ENCODE measurements around the gene FSD1. TPM values are rescaled to one million over a fixed set of nuclear protein-coding genes. Genes with fewer than 3 reads are reported as not detected.

Gene FSD1
- total RNA-seq, 1 experiment from 2014 or later: not detected

DNA sequence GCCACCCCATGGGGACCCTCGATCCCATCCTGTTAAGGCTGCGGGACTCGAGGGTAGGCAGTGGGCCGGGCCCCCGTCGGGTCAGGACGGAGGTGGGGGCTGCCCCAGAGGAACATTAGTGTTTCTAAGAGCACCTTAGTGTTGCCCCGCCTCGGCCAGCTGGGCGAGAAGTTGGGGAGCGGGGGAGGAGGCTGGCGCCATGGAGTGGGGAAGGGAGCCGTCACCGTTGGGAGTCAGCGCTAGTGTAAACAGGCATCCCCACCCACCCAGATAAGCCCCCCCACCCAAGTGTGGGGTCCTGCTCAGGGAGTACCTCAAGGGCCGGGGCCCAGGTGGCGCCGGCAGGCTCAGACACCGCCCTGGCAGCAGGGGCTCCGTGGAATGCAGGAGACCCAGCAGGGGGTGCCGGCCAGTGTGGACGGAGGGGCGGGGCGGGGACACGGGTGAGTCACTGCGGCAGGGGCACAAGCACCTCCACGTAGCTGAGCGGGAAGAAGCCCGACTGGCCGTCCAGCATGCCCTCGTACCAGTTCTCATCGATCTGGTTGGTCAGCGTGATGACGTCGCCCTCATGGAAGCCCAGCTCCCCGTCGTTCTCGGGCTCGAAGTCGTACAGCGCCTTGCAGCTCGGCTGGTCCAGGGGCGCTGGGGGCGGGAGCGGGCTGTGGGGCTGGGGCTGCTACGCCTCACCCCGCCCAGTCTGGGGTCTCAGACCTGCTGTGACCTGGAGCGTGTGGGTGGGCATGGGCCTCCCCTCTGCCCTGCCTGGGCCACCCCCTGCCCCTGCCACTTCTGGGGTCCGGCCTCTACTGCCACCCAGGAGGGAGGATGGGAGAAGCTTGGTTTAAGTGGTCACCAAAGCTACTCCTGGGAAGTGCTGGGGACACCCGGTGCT lies 57.0 kb downstream of the FSD1 start:
- no peak for DNase-seq (ENCODE audit: extremely low read depth, low read depth)

DNA sequence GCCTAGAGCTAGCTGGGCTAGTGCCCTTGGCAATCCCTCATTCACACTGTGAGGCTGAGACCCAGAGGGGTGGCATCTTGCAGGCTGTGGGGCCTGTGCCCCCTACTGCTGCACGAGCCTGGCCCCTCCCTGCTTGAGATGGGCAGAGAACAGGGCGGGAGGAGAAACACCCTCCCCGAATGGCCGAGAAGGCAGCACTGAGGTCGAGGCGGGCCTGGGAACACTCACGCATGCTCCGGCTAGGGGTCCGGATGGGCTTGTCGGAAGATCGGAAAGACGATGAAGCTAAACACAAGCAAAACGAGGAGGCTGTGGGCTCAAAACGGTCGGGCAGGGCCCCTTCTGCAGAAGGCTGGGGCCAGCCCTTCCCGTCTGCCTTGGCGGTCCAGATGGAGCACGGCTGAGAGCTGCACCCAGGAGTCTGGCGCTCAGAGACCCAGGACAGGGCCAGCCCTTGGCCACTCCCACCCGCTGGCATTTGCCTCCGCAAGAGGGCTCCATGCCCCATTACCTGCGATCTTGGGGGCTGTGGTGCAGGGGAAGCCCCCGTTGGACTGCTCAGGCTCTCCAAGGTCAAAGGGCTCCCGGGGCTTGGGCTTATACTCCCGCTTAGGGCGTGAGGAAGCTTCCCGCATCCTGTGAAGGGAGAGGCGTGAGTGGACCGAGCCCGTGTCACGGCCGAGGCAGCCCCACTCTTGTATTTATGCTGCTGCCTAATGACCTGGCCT lies 57.9 kb downstream of the FSD1 start:
- no peak for DNase-seq (ENCODE audit: extremely low read depth, low read depth)

DNA sequence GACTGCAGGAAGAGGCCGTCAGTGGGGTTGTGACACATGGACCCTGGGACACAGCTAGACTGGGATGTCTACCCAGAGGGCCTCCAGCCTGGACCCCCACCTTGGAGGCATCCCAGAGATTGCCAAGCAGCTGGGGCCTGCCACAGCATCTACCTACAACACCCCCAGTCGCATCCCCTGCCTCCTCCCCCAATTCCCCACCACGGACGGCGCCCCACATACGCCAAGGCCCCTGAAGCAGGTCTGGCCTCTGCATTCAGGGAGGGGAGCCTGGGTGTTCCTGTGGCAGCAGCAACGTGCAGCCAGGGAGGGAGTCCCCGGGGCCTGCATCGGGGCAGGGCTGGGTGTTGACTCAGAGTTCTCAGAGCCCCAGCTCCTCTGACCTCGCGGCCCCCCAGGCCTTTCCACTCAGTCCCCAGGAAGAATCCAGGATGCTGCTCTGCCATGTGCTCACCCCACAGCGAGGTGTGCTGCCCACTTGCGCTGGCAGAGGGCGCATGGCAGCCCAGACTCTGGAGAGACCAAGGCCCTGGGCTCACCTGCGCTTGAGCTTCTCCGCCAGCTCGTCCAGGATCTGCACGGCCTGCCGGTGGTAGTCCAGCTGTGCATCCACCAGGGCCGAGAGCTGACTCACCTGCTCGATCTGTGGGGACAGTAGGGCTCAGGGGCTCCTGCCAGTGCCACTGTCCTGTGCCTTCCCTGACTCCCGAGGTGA lies 58.6 kb downstream of the FSD1 start:
- no peak for DNase-seq (ENCODE audit: extremely low read depth, low read depth)

DNA sequence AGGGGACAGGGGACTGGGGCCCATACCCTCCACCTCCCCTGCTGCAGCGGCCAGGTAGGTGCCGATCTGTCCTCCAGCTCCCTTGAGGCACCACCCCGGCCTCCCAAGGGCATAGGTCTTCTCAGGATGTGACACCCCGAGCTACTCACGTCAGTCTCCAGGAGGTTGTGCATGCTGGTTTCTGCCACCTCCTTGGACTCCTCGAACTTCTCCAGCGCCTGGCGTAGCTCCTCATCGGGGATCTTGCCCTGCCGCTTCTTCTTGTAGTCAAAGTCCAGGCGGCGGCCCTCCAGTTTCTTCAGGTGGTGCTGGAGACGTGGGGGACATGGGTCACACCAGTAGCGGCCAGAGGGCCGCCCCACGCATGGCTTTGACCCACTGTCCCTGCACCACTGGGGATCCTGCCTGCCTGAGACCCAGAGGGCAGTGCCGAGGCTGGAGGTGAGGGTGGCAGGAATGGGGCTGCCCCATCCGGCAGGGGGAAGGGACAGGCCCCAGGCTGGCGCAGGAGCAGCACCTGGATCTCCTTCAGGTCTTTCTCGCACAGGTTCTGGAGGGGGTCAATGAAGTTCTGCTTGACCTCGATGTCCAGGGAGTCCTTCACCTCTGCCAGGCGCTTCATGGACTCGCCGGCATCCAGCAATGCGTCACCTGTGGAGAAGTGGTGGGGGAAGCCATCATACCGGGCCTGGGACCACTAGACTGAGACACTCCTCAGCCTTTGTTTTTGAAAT lies 59.3 kb downstream of the FSD1 start:
- no peak for DNase-seq (ENCODE audit: extremely low read depth, low read depth)

DNA sequence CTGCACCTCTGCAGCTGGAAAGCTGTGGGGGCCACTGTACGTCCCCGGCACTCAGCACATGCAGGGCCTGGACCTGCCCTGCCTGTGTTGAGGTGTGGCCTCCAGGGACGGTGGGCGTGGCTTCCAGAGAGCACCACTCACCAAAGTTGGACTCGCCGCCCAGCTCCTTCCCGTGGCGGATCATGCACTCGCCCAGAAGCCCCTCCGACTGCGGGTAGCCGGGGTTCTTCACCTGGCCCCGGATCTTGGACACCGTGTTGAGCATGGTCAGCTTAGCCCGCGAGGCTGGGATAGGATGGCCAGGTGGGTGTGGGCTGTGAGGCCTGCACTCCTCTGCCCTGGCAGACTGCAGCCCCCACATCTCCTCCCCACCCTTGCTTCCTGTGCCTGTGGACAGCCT lies 60.9 kb downstream of the FSD1 start:
- DNase-seq (ENCODE audit: extremely low read depth, low read depth): no peak

DNA sequence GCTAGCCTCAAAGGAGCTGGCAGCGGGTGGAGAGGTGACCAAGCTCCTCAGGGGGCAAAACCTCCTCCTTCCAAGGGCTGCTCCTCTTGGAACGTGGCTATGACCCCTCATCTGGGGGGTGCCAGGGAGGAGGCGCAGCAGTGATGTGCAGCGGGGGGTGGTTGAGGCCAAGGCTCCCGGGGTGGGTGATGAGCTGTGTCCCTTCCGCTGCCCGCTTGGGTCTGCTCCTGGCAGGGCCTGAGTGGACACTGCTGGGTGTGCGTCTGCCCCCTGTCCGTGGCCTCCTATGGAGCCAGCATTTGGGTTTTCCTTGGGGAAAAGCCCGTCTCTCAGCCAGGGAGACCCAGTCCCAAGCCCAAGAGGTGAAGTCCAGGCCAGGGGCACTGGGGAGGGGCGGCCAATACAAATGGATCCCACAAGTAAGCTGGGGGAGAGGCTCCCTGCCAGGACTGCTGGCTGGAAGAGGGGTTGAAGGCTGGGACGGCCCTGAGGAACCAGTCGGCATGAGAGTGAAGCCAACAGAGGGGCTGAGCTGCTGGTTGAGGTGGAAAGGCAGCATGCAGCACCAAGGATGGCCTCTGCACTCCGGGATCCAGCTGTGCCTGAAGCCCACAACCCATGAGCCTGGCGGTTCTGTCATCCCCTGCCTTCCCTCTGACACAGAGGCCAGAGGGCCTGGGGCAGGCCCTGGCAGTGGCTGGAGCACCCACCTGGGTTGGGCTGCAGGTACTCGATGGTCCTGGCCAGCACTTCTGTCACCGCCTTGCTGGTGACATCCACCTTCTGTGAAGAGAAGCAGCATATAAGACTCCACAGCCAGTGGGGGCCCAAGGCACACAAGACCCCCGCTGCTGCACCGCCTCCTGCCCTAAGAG lies 61.6 kb downstream of the FSD1 start:
- DNase-seq (ENCODE audit: extremely low read depth, low read depth): no peak

DNA sequence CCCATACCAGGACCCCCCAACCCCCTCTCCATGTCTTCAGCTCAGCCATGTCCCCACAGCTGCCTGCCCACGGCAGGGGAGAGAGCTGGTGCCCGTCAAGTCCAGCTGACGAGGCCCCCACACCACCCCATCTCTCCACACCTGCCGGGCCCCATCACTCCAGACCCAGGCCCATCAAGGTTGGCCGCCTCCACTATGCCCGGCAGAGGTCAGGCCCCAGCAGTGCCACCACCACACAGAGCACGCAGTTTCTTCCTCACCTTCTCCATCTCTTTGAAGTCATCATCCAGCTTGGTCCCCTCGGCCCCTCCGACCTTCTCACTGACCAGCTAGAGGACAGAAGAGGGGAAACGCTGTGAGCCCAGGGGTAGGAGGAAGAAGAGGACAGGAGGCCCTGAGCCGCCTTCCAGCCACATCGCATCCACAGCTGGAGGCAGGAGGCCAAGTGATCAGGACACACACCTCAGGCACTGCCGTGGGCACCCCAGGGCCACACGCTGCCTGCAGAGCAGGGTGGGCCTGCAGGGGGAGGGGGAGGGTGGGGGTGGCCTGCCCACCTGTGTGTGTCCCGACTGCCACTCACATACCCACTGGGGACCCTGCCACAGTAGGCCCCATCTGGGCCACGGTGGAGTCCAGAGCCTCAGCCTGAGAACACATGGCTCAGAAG lies 62.4 kb downstream of the FSD1 start:
- no peak for DNase-seq (ENCODE audit: extremely low read depth, low read depth)

DNA sequence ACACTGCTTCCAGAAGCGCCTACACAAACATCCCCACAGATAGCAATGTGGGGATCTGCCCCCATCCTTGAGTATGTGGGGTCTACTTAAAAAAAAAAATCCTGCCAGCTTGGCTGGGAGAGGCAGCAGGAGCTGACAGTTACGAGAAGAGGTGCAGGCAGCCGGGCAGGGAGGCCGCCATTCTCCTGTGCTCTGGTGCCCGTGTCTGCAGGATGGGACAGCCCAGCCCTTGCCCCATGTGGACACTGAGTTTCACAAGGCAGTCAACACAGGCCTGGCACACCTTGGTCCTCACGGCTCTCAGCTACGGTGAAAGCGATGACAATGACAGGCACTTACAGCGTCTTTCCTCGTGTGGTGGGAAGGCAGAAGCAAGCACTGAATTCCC lies 62.9 kb downstream of the FSD1 start:
- DNase-seq (ENCODE audit: extremely low read depth, low read depth): no peak

DNA sequence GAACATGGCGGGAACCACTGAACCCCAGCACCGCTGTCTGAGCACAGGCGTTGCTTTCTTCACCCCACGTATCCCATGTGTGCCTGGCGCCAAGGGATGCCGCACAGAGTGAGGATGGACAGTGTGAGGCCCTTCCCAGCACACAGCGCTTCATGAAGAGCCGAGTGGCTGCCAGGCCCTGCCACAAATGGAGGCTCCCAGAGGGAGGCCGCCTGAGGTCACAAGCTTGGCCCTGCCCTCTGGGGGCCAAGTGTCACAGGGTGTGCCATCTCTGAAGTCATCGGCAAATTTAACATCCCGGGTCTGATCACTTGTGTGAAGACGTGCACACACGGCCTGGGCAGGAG lies 63.4 kb downstream of the FSD1 start:
- DNase-seq (ENCODE audit: extremely low read depth, low read depth): no peak

DNA sequence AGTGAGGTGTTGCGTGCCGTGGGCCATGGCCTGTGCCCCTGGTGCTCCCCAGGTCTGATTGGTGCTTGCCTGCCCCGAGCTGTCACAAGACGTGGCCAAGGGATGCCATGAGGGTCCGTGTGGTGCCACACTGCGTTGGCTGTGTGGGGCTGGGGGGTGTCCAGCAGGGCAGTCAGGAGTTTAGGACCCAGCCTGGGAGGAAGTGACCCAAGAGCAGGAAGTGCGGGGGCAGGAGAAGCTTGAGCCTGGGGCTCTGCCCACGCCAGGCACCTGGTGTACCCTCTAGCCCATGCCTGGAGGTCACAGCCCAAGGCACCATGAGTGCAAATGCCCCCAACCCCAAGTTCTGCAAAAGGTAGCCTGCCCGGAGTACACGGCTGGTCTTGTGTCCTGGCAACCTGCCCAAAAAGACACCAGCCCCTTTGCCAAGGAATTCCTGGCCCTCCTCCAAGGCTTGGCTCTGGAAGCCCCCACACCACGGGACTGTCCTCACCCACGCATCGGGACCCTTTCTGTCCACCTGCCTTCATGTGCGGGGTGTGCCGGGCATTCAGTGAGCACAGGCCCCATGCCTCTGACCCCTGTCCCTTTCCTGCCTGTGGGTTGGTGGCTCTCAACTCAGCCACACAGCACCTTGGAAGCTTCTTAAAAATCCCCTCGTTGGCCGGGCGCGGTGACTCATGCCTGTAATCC lies 63.9 kb downstream of the FSD1 start:
- no peak for DNase-seq (ENCODE audit: extremely low read depth, low read depth)

DNA sequence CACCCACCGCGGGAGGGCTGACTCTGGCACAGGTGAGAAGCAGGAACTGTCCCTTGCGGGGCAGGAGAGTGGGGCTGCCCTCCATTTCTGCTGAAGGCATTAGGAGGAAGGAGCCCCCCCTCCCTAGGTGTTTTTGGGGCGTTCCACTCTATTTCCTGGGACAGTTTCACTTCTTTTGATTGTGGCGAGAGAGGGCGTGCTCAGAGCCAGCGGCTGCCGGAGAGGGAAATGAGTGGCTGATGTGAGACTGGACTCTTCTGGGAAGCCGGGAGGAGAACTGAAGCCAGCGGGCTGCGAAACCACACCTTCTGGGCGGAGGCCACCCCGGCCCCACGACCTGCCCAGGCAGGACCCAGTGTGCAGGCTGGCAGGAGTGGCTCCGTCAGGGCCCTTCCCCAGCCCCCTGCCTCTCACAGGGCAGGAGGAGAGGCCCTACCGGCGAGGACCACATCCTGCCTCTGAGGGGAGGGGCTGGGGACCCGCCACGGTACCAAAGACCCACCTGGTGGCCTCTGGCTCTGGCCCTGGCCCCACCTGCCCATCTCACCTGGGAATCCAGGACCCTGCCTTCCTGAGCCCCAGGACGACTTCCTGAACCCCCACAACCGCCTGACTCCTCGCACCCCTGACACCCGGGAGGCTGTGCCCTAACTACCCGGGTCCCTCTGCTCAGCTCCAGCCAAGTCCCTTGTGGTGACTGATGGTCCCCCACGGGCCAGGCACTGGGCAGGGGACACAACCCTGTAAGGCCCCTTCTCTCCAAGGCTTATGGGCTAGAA lies 64.9 kb downstream of the FSD1 start:
- DNase-seq (ENCODE audit: extremely low read depth, low read depth): no peak

DNA sequence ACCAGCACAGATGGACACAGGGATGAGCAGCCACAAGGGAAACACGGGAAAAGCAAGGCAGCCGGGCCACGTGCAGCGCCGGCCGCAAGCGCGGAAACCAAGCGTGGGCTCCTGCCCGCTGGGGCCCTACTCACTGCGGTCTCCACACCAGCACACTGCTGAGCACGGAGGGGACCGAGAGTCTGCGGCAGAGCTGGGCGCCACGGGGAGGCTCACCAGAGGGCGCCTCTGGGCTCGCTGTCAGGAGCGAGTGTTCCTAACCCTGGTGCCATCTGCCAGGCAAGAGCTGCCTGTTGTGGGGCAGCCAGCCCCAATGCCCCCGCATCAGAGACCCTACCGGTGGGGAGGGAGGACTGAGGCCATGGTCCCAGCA lies 65.5 kb downstream of the FSD1 start:
- peak; percentile 24 for DNase-seq (ENCODE audit: extremely low read depth, low read depth)

DNA sequence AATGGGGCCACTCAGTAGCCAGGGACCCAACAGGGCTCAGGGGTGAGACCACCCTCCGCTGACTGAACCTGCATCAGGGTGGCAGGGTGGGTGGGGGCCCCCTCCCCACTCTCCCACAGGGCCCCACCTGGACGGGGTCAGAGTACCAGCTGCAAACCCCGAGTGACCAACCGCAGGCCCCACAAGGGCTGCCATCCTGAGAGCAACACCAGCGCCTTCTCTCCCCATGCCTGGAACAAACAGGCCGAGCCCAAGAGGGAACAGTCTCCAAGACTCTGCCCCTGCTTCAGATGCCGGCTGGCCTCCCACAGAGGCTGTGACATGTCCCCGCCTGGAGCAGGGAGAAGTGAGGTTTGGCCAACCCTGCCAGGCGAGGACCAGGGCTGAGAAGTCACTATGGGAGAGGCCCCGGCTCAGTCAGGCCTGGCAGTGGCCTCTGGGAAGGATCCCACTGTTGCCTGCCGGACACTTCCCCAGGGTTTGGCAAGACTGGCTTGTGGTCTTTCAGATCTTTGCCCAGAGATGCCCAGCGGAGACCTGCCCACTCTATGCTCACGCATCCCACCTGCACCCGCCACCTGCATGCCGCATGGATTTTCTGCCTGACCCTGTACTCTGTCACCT lies 66.1 kb downstream of the FSD1 start:
- no peak for DNase-seq (ENCODE audit: extremely low read depth, low read depth)

DNA sequence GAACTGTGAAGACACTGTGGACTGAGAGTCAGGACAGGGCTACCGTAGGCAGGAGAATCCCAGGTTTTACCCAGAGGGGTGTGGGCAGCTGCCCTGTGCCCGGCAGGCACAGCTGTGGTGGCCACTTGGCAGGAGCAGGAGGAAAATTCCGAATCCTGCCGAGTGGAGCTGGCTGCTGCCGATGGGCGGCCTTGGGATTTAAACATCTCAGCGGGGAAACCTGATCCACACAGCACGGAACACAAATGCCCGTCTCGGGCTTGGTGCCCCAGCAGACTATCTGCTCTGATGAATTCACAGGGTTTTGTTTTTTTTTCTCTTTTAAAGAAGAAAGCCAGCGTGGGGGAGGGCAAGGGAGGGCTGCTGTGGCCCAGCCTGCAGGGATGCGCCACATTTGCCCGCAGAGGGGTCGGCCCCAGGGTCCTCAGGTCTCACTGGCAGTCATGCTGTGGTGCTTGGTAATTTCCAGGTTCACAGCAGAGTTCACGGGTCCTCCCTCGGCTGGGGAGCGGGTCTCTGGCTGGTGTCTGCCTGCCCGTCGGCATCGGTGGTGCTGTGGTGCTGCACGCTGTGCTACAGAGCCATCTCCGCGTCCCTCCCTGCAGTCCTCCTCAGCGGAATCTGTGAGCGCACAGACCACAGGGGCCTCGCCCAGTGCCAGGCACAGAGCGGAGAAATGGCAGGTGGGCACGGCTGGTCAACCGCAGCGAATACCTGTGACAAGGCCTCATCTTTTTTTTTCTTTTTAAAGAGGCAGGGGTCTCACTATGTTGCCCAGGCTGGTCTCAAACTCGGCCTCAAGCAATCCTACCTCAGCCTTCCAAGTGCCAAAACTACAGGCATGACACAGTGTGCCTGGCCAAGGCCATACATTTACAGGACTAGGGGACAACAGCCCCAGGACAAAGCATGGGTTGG lies 67.1 kb downstream of the FSD1 start:
- DNase-seq (ENCODE audit: extremely low read depth, low read depth): no peak

DNA sequence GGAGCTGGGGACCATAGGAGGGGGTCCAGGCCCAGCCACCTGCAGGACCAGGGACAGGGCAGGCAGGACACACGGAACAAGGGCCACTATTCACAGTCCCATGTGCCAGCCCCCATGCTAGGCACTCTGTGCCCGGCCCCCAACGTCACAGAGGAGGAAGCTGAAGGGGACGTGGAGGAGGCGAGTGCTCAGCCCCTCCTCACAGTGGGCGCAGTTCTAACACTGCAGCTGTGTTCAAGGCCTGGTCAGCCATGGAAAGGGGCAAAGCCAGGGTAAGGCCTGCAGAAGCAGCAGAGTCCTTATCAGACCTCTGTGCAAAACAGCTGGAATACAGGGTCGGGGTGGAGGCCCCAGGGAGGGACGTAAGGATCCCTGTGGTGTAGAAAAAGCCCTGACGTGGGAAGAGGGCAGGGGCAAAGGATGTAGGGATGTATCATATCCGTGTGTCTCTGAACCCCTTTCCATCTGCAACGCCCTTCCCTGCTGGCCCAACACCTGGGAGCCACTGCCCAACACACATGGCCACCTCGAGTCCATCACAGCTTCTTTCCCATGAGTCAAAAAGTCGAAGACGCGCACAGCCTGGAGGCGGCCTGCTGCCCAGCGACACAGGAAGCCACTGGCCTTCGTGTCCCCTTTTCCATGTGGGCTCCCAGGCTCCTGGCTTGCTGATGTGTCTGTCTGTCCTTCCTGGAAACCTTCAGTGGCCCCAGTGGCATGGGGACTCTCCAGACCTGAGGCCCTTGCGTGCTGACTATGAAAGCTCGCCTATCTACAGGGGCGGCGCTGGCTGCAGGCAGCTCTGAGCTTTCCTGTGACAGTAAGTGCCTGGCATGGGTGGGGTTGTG lies 68.0 kb downstream of the FSD1 start:
- no peak for DNase-seq (ENCODE audit: extremely low read depth, low read depth)

DNA sequence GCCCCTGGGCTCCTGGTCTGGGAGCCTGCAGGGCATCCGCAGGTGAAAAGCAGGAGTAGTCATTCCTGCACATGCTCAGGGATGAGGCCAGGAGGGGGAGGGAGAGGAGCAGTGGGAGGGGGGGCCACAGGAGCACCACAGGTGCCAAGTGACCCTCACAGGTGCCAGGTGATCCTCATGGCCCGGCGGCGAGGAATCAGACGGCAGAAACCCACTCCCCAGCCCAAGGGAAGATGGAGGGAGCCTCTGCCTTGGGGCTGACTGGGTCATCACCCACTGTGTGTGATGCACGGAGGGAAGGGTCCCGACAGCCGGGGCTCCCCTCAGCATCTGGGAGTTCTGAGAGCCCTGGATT lies 68.6 kb downstream of the FSD1 start:
- no peak for DNase-seq (ENCODE audit: extremely low read depth, low read depth)
